GM13977 (cell line): ENCODE results near the gene COX7B.
"Not testable (repeated sequence)": the region's sequence is repeated elsewhere in the genome, so short reads cannot be mapped to it uniquely, and the experiment has no call there.

Source experiments
- DNase-seq: peaks from one replicate; pipeline ENCODE4 v3.0.0; 2012; ENCODE audit warnings: low spot score
- CTCF ChIP-seq: IDR thresholded peaks from 2 replicates; pipeline ENCODE4 v1.5.1; 2012; ENCODE audit warnings: mild to moderate bottlenecking, control low read depth; ENCODE audit not compliant: insufficient read depth; ENCODE audit errors: extremely low read depth, missing control alignments
- in situ Hi-C: fragments of 300-500 bp; cut with MboI; formaldehyde crosslinking; loops from one replicate; pipeline ENCODE4 v1.12.0; 2022; ENCODE audit warnings: low sequenced_read_pairs, low pct_unique_long_range_greater_than_20kb, mixed read lengths, inconsistent platforms; ENCODE audit not compliant: unreplicated experiment

Gene COX7B

DNA sequence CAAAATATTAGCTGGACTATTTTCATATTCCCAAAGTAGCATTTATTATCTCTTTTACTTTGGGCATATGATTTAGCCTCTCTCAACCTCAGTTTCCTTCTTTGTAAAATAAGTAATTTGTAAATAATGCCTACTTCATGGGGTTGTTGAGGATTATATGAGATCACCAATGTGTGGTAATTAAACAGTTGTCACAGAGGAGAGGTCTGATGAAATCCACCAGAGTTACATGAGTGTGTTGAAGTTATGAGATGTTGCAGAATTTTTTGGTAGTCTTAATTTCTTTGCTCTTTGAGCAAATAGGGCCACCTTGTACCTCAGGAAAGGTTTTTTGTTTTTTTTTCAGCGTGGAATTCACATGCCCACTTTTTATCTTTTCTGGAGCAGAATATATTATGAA lies 1.4 kb downstream of the COX7B start:
- in situ Hi-C loops = loop anchor here (10.0 kb wide), 1 partner anchor 204 kb away; the partner anchor contains the start of gene PGK1
- TF ChIP-seq CTCF = no peak
- DNase-seq = no peak

- TF ChIP-seq CTCF = no peak
- DNase-seq = no peak
- in situ Hi-C loops = loop anchor here (10.0 kb wide), 1 partner anchor 203 kb away; the partner anchor contains the start of gene PGK1
These were observed 2.2 kb downstream of the COX7B start for GRCh38 chrX:77901506-77901905.

GRCh38 chrX:77910108-77910840 lies 11.0 kb downstream of the COX7B start, which contains the start of gene ATP7A:
ATP7A (plus strand) TSS chrX:77910693; CDS start chrX:77971642, 60,949 bp downstream.
- peak; percentile 63 for TF ChIP-seq CTCF
- peak; percentile 78 for DNase-seq
- in situ Hi-C loops = no loop called here

DNA sequence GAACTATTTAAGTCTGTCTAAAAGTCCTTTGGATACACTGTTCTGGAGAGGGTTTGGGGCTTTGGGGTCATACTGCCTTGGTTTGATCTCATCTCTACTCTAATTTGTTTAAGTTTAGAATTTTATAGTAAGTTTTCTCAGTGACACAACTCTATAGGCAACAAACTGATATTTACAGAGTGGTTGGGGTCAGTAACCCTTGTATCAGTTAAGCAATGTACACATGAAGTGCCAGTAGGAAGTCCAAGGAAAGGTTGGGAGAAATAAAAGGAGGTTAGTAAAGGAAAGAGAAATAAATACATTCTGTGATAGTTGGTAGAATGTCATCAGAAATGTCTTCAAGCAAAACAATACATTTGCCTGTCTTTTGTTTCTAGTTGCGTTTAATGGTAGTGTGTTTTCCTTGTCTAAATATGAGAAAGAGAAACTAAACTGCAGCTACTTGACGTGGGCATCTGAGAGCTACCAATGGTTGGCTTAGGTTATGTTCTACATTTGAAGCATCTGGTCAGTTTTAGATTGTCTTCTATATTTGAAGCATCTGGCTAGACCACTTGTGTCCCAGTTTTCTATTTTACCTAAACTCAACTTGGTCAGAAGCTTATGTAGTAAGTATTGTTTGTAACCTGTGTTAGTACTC lies 18.1 kb downstream of the COX7B start:
- in situ Hi-C loops = no loop called here
- no peak for DNase-seq
- TF ChIP-seq CTCF = no peak

DNA sequence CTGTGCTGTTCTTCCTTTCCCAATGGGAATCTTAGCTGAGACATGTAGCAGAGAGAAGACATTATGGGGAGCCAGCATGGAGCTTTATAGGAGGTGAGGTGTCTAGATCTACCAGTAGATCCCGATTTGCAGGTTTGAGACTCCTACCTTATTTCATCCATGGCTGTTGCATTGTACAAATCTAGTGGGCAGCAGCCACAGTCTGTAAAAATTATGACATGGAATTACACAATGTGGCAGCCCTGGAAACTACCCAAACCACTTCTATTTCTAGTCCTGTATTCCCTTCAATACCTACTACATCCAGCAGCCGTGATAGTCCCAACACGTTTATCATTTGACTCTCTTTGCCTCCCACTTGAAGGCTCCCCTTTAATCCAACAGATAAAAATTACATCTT lies 19.3 kb downstream of the COX7B start:
- in situ Hi-C loops = no loop called here
- DNase-seq = no peak
- TF ChIP-seq CTCF = no peak

DNA sequence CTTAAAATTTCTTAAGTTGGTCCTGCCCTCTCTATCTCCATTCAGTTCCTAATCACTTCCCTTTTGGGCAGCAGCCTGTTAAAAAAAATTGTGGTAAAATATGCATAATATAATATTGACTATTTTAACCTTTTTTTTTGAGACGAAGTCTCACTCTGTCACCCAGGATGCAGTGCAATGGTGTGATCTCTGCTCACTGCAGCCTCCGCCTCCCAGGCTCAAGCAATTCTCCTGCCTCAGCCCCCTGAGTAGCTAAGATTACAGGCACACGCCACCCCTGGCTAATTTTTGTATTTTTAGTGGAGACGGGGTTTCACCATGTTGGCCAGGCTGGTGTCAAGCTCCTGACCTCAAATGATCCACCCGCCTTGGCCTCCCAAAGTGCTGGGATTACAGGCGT lies 20.1 kb downstream of the COX7B start:
- in situ Hi-C loops, DNase-seq: not testable (repeated sequence)

DNA sequence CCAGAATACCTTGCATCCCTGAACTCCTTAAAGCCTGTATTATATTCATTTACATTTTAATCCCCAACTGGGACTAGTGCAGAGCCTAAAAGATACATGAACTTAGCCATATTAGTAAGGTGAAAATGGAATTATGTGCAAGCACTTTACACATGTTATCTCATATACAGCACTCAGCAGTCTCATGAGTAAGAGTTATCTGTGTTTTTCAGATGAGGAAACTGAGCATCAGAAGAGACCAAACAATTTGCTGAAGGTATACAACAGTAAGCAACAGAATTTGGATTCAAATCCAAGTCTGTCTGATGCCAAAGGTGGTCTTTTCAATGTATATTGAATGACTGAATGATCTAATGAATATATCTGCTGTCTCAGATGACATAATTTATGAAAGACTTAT lies 23.5 kb downstream of the COX7B start:
- in situ Hi-C loops = no loop called here
- no peak for DNase-seq
- no peak for TF ChIP-seq CTCF
